ENCODE measurements around the gene ANKZF1.

The ANKZF1 gene

DNA sequence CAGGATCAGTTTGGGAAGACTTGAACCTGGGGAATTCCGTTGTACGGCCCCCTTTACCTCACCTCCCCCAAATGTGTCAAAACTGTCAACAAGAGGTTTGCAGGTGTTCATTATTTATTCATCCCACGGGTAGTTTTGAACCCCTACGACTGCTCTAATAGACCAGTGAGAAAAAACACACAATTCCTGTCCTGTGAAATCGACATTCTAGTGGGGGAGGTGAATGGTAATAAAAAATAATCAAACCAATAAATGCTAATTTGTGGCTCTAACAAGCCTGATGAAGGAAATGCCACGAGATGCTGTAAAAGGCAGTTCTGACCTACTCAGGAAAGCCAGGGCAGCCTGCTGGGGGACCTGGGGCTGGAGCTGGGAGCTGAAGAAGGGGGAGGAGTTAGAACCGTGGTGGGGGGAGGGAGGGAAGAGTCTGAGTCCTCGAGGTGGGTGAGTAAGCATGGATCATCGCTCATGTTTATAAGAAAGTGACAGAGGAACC is 49.1 kb downstream of the ANKZF1 start:
- H3K4me3 ChIP-seq (ENCODE audit: low read depth in 1 of 2, low read length in 2 of 2), result peak overlapping the region; percentile 19 to 60; a peak in 3 of 4 replicates
- H3K27ac ChIP-seq (ENCODE audit: low read length), result peak overlapping the region; percentile 61; the same call in 1 of the 2 replicates
- no peaks in the 10 kb centered on the region for H3K27me3 ChIP-seq (ENCODE audit: insufficient read depth, low read length, poor library complexity)
- H3K4me2 ChIP-seq (ENCODE audit: insufficient read depth, low read length), result peak overlapping the region; percentile 96
- ATAC-seq (ENCODE audit: insufficient read depth, low read depth) (no peak; the same call in 2 of the 3 replicates), DNase-seq (no peak)
- H2AFZ ChIP-seq (ENCODE audit: low read depth, low read length), result peak overlapping the region; percentile 54; the same call in 1 of the 2 replicates
- H3K36me3 ChIP-seq (ENCODE audit: insufficient read depth, low read length), result 0 out of 2 replicates have a peak, but pooled peaks cover 2% of the 10 kb centered on the region
- peak overlapping the region; percentile 64; the same call in 1 of the 2 replicates for H3K9ac ChIP-seq (ENCODE audit: low read depth, low read length)
- peaks cover 27% of the 10 kb centered on the region for H3K4me1 ChIP-seq (ENCODE audit: insufficient read depth, low read length)
- H3K79me2 ChIP-seq (ENCODE audit: insufficient read depth, low read length), result no peaks in the 10 kb centered on the region
- no peaks in the 10 kb centered on the region for H3K9me3 ChIP-seq (ENCODE audit: insufficient read depth, low read length, severe bottlenecking)
- TF ChIP-seq, protein P1, sequence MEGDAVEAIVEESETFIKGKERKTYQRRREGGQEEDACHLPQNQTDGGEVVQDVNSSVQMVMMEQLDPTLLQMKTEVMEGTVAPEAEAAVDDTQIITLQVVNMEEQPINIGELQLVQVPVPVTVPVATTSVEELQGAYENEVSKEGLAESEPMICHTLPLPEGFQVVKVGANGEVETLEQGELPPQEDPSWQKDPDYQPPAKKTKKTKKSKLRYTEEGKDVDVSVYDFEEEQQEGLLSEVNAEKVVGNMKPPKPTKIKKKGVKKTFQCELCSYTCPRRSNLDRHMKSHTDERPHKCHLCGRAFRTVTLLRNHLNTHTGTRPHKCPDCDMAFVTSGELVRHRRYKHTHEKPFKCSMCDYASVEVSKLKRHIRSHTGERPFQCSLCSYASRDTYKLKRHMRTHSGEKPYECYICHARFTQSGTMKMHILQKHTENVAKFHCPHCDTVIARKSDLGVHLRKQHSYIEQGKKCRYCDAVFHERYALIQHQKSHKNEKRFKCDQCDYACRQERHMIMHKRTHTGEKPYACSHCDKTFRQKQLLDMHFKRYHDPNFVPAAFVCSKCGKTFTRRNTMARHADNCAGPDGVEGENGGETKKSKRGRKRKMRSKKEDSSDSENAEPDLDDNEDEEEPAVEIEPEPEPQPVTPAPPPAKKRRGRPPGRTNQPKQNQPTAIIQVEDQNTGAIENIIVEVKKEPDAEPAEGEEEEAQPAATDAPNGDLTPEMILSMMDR (IDR thresholded peaks at IDR 0.05; ENCODE audit: borderline replicate concordance, extremely low read depth, low read length, poor library complexity, severe bottlenecking), result no peak
- H4K20me1 ChIP-seq (ENCODE audit: insufficient read depth, low read length), result peaks cover 4% of the 10 kb centered on the region; the same call in 1 of the 2 replicates

DNA sequence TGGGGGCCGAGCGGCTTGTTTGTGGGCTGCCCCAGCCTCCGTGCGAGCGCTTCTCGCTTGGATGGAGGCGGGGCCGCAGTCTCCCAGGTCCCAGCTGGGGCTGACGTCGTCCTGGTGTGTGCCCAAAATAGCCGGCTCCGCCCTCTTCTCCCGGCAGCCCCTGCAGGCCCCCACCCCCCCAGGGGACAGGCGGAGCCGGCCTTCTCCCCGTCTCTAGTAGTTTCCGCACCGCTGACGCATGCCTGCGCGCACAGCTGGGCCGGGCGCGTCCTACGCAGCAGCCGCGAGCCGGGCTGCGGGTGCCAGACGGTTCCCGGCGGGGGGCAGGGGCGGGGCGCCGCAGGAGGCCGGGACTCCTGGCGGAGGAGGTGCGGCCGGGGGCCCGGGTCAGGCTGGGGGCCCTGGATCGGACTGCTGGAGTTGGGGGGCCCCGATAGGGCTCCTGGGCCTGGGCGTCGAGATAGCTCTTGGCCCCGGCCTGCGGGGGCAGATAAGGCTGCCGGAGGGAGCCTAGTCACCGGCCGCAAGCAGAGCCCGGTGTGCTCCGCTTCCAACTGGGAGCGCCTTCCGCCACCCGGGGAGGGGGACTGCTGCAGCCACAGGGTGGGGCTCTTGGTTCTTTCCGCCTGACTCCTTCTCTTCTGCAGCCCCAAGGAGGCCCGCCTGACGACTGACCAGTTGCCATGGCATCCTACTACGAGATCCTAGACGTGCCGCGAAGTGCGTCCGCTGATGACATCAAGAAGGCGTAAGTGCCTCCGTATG is 49.7 kb downstream of the ANKZF1 start, which contains the start of gene DNAJB2:
Gene DNAJB2, plus strand, starts transcription at position 216 of the 765 bp plus-strand sequence. Its CDS starts 468 bp downstream, at position 684.
- peak within 1 kb of the TSS; percentile 25 to 60; a peak in 3 of 4 replicates for H3K4me3 ChIP-seq (ENCODE audit: low read depth in 1 of 2, low read length in 2 of 2)
- peak within 1 kb of the TSS; percentile 61 for H3K27ac ChIP-seq (ENCODE audit: low read length)
- H3K4me2 ChIP-seq (ENCODE audit: insufficient read depth, low read length), result peak within 1 kb of the TSS; percentile 96
- H4K20me1 ChIP-seq (ENCODE audit: insufficient read depth, low read length), result peaks cover 4% of the 10 kb centered on the region; the same call in 1 of the 2 replicates
- no peaks in the 10 kb centered on the region for H3K79me2 ChIP-seq (ENCODE audit: insufficient read depth, low read length)
- peak within 1 kb of the TSS; percentile 64 for H3K9ac ChIP-seq (ENCODE audit: low read depth, low read length)
- H3K9me3 ChIP-seq (ENCODE audit: insufficient read depth, low read length, severe bottlenecking), result no peaks in the 10 kb centered on the region
- TF ChIP-seq EZH2 (IDR thresholded peaks at IDR 0.05; ENCODE audit: borderline replicate concordance, low read depth, low read length, severe bottlenecking), result no peak
- TF ChIP-seq, protein P1 (IDR thresholded peaks at IDR 0.05; ENCODE audit: borderline replicate concordance, extremely low read depth, low read length, poor library complexity, severe bottlenecking), result no peak
- H3K36me3 ChIP-seq (ENCODE audit: insufficient read depth, low read length), result 0 out of 2 replicates have a peak, but pooled peaks cover 4% of the 10 kb centered on the region
- peak; percentile 95 for ATAC-seq (ENCODE audit: insufficient read depth, low read depth)
- H3K4me1 ChIP-seq (ENCODE audit: insufficient read depth, low read length), result peaks cover 27% of the 10 kb centered on the region
- DNase-seq, result peak; percentile 98
- no peaks in the 10 kb centered on the region for H3K27me3 ChIP-seq (ENCODE audit: insufficient read depth, low read length, poor library complexity)
- peak within 1 kb of the TSS; percentile 54 for H2AFZ ChIP-seq (ENCODE audit: low read depth, low read length)

DNA sequence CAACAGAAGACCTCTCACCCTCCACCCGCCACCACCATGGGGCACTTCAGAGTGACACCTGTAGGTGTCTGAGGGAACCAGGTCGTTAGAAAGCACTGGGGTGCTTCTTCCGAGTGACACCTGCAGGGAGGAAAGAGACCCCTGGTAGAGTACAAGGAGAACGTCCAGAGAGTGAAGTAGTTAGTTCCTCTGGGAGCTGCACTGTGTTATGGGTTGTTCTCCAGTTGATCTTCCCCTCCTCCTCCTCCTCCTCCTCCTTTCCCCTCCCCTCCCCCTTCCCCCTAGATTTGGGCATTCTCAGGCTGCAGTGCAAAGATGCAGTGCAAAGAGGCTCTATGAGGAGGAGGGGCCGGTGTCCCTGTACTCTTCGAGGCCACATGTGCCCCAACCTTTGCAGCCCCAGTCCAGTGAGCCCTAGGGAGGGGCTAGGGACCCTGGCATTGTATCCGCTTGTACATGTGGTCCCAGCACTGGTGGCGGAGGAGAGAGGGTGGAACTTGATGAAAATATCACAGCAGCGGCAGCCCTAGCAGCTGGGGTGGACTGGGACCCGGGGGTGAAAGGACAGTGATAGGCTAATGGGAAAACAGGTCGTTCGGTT is 50.4 kb downstream of the ANKZF1 start:
- Histone ChIP-seq H3K79me2 (ENCODE audit: insufficient read depth, low read length) (no peaks in the 10 kb centered on the region), H3K4me3 (ENCODE audit: low read depth in 1 of 2, low read length in 2 of 2) (peak overlapping the region; percentile 25 to 60; a peak in 3 of 4 replicates), H3K4me1 (ENCODE audit: insufficient read depth, low read length) (peaks cover 27% of the 10 kb centered on the region), H3K27me3 (ENCODE audit: insufficient read depth, low read length, poor library complexity) (no peaks in the 10 kb centered on the region), H3K36me3 (ENCODE audit: insufficient read depth, low read length) (0 out of 2 replicates have a peak, but pooled peaks cover 8% of the 10 kb centered on the region), H4K20me1 (ENCODE audit: insufficient read depth, low read length) (peaks cover 4% of the 10 kb centered on the region), H3K9ac (ENCODE audit: low read depth, low read length) (peak overlapping the region; percentile 64), H3K27ac (ENCODE audit: low read length) (peak overlapping the region; percentile 57; the same call in 1 of the 2 replicates), H3K4me2 (ENCODE audit: insufficient read depth, low read length) (peak overlapping the region; percentile 96), H3K9me3 (ENCODE audit: insufficient read depth, low read length, severe bottlenecking) (no peaks in the 10 kb centered on the region), H2AFZ (ENCODE audit: low read depth, low read length) (peak overlapping the region; percentile 53)
- ATAC-seq (ENCODE audit: insufficient read depth, low read depth) (no peak), DNase-seq (no peak)
- TF ChIP-seq, protein P1 (IDR thresholded peaks at IDR 0.05; ENCODE audit: borderline replicate concordance, extremely low read depth, low read length, poor library complexity, severe bottlenecking), result peak; percentile 45
- no peak for TF ChIP-seq EZH2 (IDR thresholded peaks at IDR 0.05; ENCODE audit: borderline replicate concordance, low read depth, low read length, severe bottlenecking)

Measured in DND-41 (cell line).